T-helper 2 cell treated with Interferon-gamma antibody and Interleukin-4, amounts not matched to agents 5 μg/mL and 100 μg/mL, for 36 hours (primary cell): ENCODE data around the gene LYRM1.
"Not testable (repeated sequence)": the region's sequence is repeated elsewhere in the genome, so short reads cannot be mapped to it uniquely, and the experiment has no call there.

Source experiments
- DNase-seq: peaks from one replicate; pipeline ENCODE4 v3.0.0; 2021; ENCODE audit warnings: low spot score
- H3K27ac Mint-ChIP-seq: one replicate; pipeline ENCODE4 v1.8.0; 2021; ENCODE audit warnings: mild to moderate bottlenecking, mixed read lengths
- H3K27me3 Mint-ChIP-seq: one replicate; pipeline ENCODE4 v1.8.0; 2021; ENCODE audit warnings: low read depth, mixed read lengths
- H3K36me3 Mint-ChIP-seq: one replicate; pipeline ENCODE4 v1.8.0; 2021; ENCODE audit warnings: low read depth, mixed read lengths
- H3K4me1 Mint-ChIP-seq: one replicate; pipeline ENCODE4 v1.8.0; 2021; ENCODE audit warnings: low read depth, mixed read lengths
- H3K4me3 Mint-ChIP-seq: one replicate; pipeline ENCODE4 v1.8.0; 2022; ENCODE audit warnings: mild to moderate bottlenecking, moderate library complexity, mixed read lengths
- H3K9me3 Mint-ChIP-seq: one replicate; pipeline ENCODE4 v1.8.0; 2021; ENCODE audit warnings: mixed read lengths

The LYRM1 gene

DNA sequence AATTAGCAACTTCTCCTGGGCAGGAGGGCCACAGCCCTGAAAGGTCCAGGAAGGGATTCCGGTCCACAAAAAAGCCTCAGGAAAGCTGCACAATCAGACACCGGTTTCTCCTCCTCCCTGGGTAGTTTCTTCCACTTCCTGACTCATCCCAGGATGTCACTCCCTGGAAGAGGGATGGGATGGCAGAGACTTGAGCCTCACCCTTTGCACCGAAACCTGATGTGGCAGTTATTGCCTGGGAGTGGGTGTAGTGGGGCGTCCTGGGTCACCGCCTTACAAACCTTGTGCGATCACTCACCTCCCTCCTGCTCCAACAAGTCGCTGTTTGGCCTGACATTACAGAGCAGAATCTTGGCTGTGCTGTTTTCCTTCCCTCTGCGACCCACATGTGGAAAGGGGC is 70.8 kb downstream of the LYRM1 start:
- H3K4me1 Mint-ChIP-seq = peaks cover 2% of the 10 kb centered on the region
- peaks cover 6% of the 10 kb centered on the region for H3K27me3 Mint-ChIP-seq
- no peak for DNase-seq
- H3K9me3 Mint-ChIP-seq = no peaks in the 10 kb centered on the region
- H3K27ac Mint-ChIP-seq = no peak overlapping the region
- H3K4me3 Mint-ChIP-seq = no peak overlapping the region
- H3K36me3 Mint-ChIP-seq = no peaks in the 10 kb centered on the region

DNA sequence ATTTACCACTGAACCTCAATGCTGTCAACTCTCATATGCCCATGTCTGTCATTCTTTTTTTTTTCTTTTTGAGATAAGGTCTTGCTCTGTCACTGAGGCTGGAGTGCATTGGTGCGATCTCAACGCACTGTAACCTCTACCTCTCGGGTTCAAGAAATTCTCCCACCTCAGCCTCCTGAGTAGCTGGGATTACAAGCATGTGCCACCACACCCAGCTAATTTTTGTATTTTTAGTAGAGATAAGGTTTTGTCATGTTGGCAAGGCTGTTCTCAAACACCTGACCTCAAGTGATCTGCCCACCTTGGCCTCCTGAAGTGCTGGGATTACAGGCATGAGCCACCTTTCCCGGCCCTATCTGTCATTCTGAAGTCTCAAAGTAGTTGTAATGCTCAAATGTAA is 72.6 kb downstream of the LYRM1 start:
- H3K4me1 Mint-ChIP-seq, H3K36me3 Mint-ChIP-seq, H3K27me3 Mint-ChIP-seq, H3K4me3 Mint-ChIP-seq, H3K9me3 Mint-ChIP-seq, DNase-seq, H3K27ac Mint-ChIP-seq: not testable (repeated sequence)
